ENCODE results near the gene CLCNKB.

- no peak for TF ChIP-seq POLR2AphosphoS5 (IDR thresholded peaks at IDR 0.05; ENCODE audit: insufficient read depth in 1 of 2, low read depth in 1 of 2)
- TF ChIP-seq CTCF (IDR thresholded peaks at IDR 0.05), result no peak
These were observed 46.5 kb upstream of the CLCNKB start for GRCh38 chr1:15997076-15997585.

Data from vagina (tissue), 2 donors.